CD14-positive monocyte (primary cell): Measurements from ENCODE around the gene PDLIM5. TPM values are rescaled to one million over a fixed set of nuclear protein-coding genes. Genes with fewer than 3 reads are reported as not detected.

Source experiments
- DNase-seq, 3 donors: peaks; one replicate each; pipeline ENCODE4 v3.0.0-alpha.2; 2011 to 2022
- H2AFZ ChIP-seq: 2 replicates; pipeline ENCODE4 v1.6.0; 2012; ENCODE audit warnings: mild to moderate bottlenecking, low read depth, low read length, inconsistent platforms; ENCODE audit not compliant: insufficient read depth, poor library complexity, severe bottlenecking
- H3K27ac ChIP-seq, 2 donors: 1 replicate in 1 of 2; 2 replicates in 1 of 2; pipeline ENCODE4 v1.5.1; 2012 to 2013; ENCODE audit warnings: low read length in 2 of 2, control low read depth in 1 of 2, inconsistent platforms in 1 of 2, low read depth in 1 of 2, mild to moderate bottlenecking in 1 of 2
- H3K27me3 ChIP-seq, 2 donors: one replicate each; pipeline versions ENCODE4 v1.6.0 to v1.6.1; 2011 to 2013; ENCODE audit warnings: low read length in 2 of 2; ENCODE audit not compliant: control insufficient read depth in 2 of 2, insufficient read depth in 2 of 2
- H3K36me3 ChIP-seq, 2 donors: replicated peaks in 1 of 2; 1 replicate in 1 of 2; 2 replicates in 1 of 2; pipeline versions ENCODE4 v1.5.1 to v1.6.1; 2012 to 2013; ENCODE audit warnings: low read length in 2 of 2, control low read depth in 1 of 2, inconsistent platforms in 1 of 2, mild to moderate bottlenecking in 1 of 2; ENCODE audit not compliant: insufficient read depth in 2 of 2, control insufficient read depth in 1 of 2
- H3K4me1 ChIP-seq, 2 donors: 1 replicate in 1 of 2; 2 replicates in 1 of 2; pipeline versions ENCODE4 v1.5.1 to v1.6.1; 2012 to 2013; ENCODE audit warnings: low read length in 2 of 2, control low read depth in 1 of 2, inconsistent platforms in 1 of 2, mild to moderate bottlenecking in 1 of 2, moderate library complexity in 1 of 2; ENCODE audit not compliant: insufficient read depth in 2 of 2, control insufficient read depth in 1 of 2
- H3K4me2 ChIP-seq: replicated peaks from 2 replicates; pipeline ENCODE3; 2012; ENCODE audit warnings: low read length, moderate library complexity, mild to moderate bottlenecking; ENCODE audit not compliant: poor library complexity, severe bottlenecking; ENCODE audit errors: extremely low read depth
- H3K4me3 ChIP-seq, 3 experiments: fragments of 200-600 bp in 1 of 3; sonication (generic) in 1 of 3; replicated peaks in 1 of 3; 1 replicate in 2 of 3; 2 replicates in 1 of 3; pipeline ENCODE4 v1.5.1; 2011 to 2013; ENCODE audit warnings: low read length in 3 of 3, mild to moderate bottlenecking in 3 of 3, control low read depth in 2 of 3, low read depth in 2 of 3, inconsistent platforms in 1 of 3, moderate library complexity in 1 of 3
- H3K79me2 ChIP-seq: 2 replicates; pipeline ENCODE4 v1.6.0; 2012; ENCODE audit warnings: mild to moderate bottlenecking, control low read depth, inconsistent platforms, low read length, moderate library complexity; ENCODE audit not compliant: insufficient read depth
- H3K9ac ChIP-seq: 2 replicates; pipeline ENCODE4 v1.6.0; 2017; ENCODE audit warnings: low read length, mild to moderate bottlenecking; ENCODE audit not compliant: insufficient read depth, poor library complexity, severe bottlenecking
- H3K9me3 ChIP-seq, 2 donors: replicated peaks in 1 of 2; 1 replicate in 1 of 2; 2 replicates in 1 of 2; pipeline versions ENCODE4 v1.5.1 to v1.6.1; 2012 to 2013; ENCODE audit warnings: low read length in 2 of 2, control low read depth in 1 of 2; ENCODE audit not compliant: control insufficient read depth in 1 of 2, insufficient read depth in 1 of 2
- H4K20me1 ChIP-seq: 2 replicates; pipeline ENCODE4 v1.6.0; 2012; ENCODE audit warnings: mild to moderate bottlenecking, low read length, control low read depth, moderate library complexity; ENCODE audit not compliant: insufficient read depth
- H3K27ac Mint-ChIP-seq, 7 donors: one replicate each; pipeline ENCODE4 v1.8.0; 2020; ENCODE audit warnings: mild to moderate bottlenecking in 7 of 7, mixed read lengths in 7 of 7, moderate library complexity in 6 of 7, inconsistent platforms in 2 of 7
- H3K27me3 Mint-ChIP-seq, 3 donors: one replicate each; pipeline ENCODE4 v1.8.0; 2021 to 2022; ENCODE audit warnings: low read depth in 3 of 3, mild to moderate bottlenecking in 3 of 3, mixed read lengths in 3 of 3, moderate library complexity in 3 of 3, inconsistent platforms in 1 of 3
- H3K36me3 Mint-ChIP-seq, 2 donors: one replicate each; pipeline ENCODE4 v1.8.0; 2020; ENCODE audit warnings: mixed read lengths in 2 of 2, inconsistent platforms in 1 of 2, mild to moderate bottlenecking in 1 of 2
- H3K4me1 Mint-ChIP-seq: one replicate; pipeline ENCODE4 v1.8.0; 2020; ENCODE audit warnings: mild to moderate bottlenecking, mixed read lengths
- H3K4me3 Mint-ChIP-seq, 2 donors: one replicate each; pipeline ENCODE4 v1.8.0; 2020; ENCODE audit warnings: mild to moderate bottlenecking in 2 of 2, mixed read lengths in 2 of 2, moderate library complexity in 1 of 2
- H3K9me3 Mint-ChIP-seq, 7 donors: one replicate each; pipeline ENCODE4 v1.8.0; 2020 to 2022; ENCODE audit warnings: mixed read lengths in 7 of 7, mild to moderate bottlenecking in 6 of 7, moderate library complexity in 6 of 7, inconsistent platforms in 2 of 7
- WGBS: methylation state at CpG from one replicate; pipeline ENCODE4 v1.1.5; 2013; ENCODE audit warnings: missing lambda C conversion rate; ENCODE audit not compliant: insufficient coverage; 5-methylcytosine and 5-hydroxymethylcytosine counted together
- intact Hi-C, 2 donors: fragments of 100-400 bp; cut with micrococcal nuclease; formaldehyde crosslinking; loops; one replicate each; pipeline versions ENCODE4 v1.15.0 to v1.15.1; 2023
- polyA plus RNA-seq, 3 donors: library from polyadenylated mRNA; depleted of rRNA in 1 of 3; unstranded in 2 of 3; stranded (reverse) in 1 of 3; fragments of 300-500 nt in 2 of 3; fragments of >200 nt in 1 of 3; fragmentation: Illumina TruSeq in 2 of 3; gene quantifications; 1 replicate in 2 of 3; 2 replicates in 1 of 3; pipeline ENCODE4 v1.2.3, GENCODE V29; 2012 to 2021
- TF ChIP-seq, protein P1 (sequence below): fragments of 200-600 bp; IDR thresholded peaks from one replicate; pipeline ENCODE4 v1.8.0; 2022; ENCODE audit warnings: antibody characterized with exemption, mild to moderate bottlenecking

Gene PDLIM5
- polyA plus RNA-seq, 3 donors, result 75.3 to 105 (median 80.9) TPM

DNA sequence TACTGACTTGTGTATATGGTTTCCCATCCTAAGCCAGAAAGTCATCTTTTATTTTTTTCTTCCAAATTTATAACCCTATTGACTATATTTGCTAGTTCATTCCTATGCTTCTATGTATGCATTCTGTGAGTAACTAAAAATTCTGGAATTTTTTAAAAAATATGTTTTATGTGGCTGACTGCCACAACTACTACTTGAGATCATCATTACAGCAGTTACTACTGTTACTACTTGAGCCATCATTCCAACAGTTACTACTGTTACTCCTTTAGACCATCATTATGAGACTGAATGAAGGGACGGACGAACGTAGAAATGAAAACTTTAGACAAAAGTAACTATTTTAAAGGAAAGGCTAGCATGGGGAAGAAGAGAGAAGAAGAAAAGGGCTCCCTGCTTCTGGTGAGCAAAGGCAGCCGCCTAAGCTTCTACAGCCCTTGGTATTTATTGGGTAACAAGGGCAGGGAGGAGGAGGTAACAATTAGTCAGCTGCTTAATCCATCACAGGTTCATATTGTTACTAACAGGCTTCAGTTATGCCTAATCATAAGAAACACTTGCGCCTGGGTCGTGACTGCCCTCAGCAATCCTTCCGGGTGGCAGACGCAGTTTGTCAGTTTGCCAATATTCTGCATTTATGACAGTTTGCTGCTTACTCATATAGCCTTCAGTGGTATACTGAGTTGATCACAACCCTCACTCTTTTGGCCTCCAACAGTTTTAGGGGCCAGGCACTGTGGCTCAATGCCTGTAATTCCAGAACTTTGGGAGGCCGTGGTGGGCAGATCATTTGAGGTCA lies 80.4 kb downstream of the PDLIM5 start:
- 75% methylated on average over 4 of the region's 9 CpGs for WGBS
- H3K4me2 ChIP-seq, result no peak overlapping the region
- no peaks in the 10 kb centered on the region for H3K27me3 ChIP-seq
- peaks cover 10 to 21% of the 10 kb centered on the region in 2 donors for H3K36me3 Mint-ChIP-seq
- H2AFZ ChIP-seq, result no peak overlapping the region
- H3K9me3 Mint-ChIP-seq, result no peaks in the 10 kb centered on the region
- TF ChIP-seq, protein P1, sequence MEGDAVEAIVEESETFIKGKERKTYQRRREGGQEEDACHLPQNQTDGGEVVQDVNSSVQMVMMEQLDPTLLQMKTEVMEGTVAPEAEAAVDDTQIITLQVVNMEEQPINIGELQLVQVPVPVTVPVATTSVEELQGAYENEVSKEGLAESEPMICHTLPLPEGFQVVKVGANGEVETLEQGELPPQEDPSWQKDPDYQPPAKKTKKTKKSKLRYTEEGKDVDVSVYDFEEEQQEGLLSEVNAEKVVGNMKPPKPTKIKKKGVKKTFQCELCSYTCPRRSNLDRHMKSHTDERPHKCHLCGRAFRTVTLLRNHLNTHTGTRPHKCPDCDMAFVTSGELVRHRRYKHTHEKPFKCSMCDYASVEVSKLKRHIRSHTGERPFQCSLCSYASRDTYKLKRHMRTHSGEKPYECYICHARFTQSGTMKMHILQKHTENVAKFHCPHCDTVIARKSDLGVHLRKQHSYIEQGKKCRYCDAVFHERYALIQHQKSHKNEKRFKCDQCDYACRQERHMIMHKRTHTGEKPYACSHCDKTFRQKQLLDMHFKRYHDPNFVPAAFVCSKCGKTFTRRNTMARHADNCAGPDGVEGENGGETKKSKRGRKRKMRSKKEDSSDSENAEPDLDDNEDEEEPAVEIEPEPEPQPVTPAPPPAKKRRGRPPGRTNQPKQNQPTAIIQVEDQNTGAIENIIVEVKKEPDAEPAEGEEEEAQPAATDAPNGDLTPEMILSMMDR, result no peak
- H3K4me3 Mint-ChIP-seq, result no peak overlapping the region
- no peaks in the 10 kb centered on the region for H3K9me3 ChIP-seq
- no peaks in the 10 kb centered on the region for H3K79me2 ChIP-seq
- peaks cover 68% of the 10 kb centered on the region for H4K20me1 ChIP-seq
- peaks cover 0 to 18% of the 10 kb centered on the region in 2 donors for H3K36me3 ChIP-seq
- H3K27ac Mint-ChIP-seq, result peak overlapping the region in 1 of 7 donors; percentile 22
- no peak overlapping the region for H3K27ac ChIP-seq
- H3K4me3 ChIP-seq, result no peak overlapping the region
- H3K4me1 ChIP-seq, result peaks cover 15 to 16% of the 10 kb centered on the region in 2 donors
- no peaks in the 10 kb centered on the region for H3K27me3 Mint-ChIP-seq
- intact Hi-C loops, result no loop called here
- no peak overlapping the region for H3K9ac ChIP-seq
- peaks cover 21% of the 10 kb centered on the region for H3K4me1 Mint-ChIP-seq
- DNase-seq, result no peak

DNA sequence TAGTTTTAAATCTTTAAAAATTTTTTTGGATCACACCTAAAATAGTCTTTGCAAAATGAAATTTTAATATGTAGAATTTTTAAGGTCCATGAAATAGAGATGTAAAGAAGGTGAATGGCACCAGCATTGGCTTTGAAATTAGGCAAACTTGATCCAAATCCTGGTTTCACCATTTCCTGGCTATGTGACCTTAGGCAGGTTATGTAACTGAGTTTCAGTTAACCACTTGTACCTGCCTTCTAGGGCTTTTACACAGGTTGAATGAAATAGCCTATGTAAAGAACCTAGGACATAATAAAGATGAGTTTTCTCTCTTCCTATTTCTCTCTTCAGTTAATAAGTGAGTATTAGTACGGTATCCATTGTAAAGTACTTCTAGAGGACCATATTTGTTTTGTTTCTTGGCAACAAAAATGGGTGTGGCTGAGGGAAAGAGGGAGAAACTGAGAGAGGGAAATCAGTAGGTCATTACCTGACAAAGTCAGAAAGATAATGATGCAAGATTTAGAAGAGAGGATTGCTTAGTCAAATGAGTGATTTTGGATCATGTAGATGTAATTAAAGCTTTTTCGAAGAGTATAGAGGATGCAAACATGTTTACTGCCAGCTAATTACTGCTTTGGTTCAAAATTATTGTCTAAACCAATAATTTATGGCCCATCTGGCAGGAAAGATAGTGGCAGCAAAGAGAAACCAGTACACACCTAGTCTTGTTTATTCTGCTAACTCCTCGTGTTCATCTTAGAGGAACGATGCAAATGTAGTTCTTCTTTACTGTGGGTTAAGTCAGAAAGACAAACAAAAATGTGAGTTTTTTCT lies 81.9 kb downstream of the PDLIM5 start:
- intact Hi-C loops, result no loop called here
- Histone ChIP-seq H3K4me3 (no peak overlapping the region), H3K4me2 (no peak overlapping the region), H3K9me3 (no peaks in the 10 kb centered on the region), H3K79me2 (no peaks in the 10 kb centered on the region), H3K36me3 (peaks cover 0 to 4% of the 10 kb centered on the region in 2 donors), H3K27ac (no peak overlapping the region), H2AFZ (no peak overlapping the region), H4K20me1 (peaks cover 61% of the 10 kb centered on the region), H3K4me1 (peaks cover 15 to 16% of the 10 kb centered on the region in 2 donors), H3K27me3 (no peaks in the 10 kb centered on the region), H3K9ac (no peak overlapping the region)
- TF ChIP-seq, protein P1, result no peak
- Mint-ChIP-seq H3K27ac (no peak overlapping the region), H3K4me3 (no peak overlapping the region), H3K36me3 (peaks cover 4 to 13% of the 10 kb centered on the region in 2 donors), H3K9me3 (no peaks in the 10 kb centered on the region), H3K27me3 (no peaks in the 10 kb centered on the region), H3K4me1 (peaks cover 21% of the 10 kb centered on the region)
- WGBS, result 100% methylated on average over 1 of the region's 4 CpGs
- no peak for DNase-seq
